Activated gamma-delta T cell (primary cell): ENCODE measurements around the gene TTYH2.

ENCODE experiments used
- DNase-seq: peaks from one replicate; lab custom pipeline; 2025; lab: John Stamatoyannopoulos, UW

Gene TTYH2

DNA sequence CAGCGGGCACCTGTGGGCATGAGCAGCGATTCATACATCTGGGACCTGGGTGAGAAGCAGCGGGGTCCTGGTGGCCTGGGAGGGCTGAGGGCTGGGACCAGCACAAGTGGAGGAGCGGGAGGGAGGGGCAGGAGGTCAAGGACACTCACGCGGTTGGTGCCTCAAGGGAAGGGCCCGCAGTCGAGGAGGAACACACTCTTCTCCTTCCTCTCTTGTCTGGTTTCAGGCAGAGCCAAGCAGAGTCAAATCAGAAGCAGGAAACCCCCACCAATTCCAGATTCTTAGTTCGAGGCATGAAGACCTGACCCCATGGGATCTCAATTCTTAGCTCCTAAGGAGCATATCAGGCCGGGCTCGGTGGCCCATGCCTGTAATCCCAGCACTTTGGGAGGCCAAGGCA lies 76.3 kb downstream of the TTYH2 start:
- DNase-seq: no peak

DNA sequence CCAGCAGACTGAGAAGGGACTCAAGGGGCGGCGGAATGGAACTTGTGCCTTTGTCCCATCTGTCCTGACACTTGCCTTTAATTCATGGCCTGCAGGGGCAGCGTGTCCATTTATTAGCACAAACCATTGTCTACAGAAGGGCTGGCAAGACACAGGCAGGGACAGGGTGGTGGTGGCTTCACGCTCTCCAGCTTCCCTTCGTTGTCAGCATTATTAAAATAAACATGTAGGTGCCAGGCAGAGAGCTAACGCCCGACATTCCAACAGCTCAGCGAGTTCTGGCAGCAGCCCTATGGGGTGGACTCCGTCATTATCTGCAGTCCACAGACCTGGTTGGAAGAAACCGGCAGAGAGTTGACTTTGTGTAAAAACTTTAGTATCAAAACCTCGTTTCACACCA lies 77.0 kb downstream of the TTYH2 start:
- DNase-seq: no peak

DNA sequence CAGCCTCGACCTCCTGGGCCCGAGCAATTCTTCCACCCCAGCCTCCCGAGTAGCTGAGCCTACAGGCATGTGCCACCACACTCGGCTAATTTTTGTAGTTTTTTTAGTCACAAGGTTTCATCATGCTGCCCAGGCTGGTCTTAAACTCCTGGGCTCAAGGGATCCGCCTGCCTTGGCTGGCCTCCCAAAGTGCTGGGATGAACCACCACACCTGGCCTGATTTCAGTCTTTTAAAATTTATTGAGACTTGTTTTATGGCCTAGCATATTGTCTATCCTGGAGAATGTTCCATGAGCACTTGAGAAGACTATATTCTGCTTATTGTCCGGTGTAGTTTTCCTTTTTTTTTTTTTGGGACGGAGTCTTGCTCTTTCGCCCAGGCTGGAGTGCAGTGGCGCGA lies 79.1 kb downstream of the TTYH2 start:
- DNase-seq: no peak

DNA sequence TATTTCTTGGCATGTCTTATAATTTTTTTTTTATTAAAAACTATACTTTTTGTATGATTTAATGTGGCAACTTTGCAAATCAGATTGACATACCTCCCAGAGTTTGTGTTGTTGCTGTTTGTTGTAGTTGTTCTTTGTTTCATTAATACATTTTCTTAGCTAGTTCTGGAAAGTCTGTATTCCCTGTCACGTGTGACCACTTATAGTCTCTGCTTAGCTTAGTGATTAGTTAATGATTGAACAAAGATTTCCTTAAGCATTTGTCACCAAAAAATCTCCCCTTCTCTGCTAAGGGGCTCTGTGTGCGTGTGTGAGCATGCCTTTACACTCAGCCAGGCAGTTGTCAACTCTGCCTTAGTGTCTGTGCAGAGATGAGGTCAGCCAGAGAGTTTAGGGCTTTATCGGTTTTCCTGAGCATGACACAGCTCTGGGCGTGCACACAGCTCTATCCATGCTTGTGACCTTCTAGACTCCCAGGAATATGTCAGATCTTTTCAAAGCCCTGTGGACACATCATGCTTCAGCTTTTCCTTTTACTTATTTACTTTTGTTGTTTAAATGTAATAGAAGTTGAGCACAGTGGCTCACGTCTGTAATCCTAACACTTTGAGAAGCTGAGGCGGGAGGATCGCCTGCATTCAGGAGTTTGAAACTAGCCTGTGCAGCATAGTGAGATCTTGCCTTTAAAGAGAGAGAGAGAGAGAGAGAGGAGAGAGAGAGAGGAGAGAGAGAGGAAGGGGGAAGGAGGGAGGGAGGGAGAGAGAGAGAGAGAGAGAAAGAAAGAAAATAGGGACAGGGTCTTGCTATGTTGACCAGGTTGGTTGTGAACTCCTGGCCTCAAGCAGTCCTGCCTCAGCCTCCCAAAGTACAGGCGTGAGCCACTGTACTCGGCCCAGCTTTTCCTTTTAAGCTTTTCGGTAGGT lies 82.5 kb downstream of the TTYH2 start:
- DNase-seq: no peak

DNA sequence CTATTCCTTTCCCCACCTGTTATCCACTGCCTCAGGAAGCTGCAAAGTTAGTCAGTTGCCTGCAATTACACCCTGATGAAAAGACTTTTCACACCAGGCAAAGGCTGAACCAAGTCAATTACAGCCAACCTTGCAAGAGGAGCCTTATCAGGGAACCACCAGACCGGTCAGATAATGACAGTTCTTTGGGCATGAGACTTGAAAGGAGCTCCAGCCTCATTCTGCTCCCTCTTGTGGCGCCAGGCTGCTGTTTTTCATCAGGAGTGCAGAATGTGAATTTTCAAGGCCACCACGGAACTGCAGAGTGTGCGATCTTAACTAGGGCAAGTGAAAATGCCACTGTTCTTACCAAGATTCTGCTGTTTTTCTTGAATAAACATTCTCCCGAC lies 83.2 kb downstream of the TTYH2 start:
- DNase-seq: no peak

DNA sequence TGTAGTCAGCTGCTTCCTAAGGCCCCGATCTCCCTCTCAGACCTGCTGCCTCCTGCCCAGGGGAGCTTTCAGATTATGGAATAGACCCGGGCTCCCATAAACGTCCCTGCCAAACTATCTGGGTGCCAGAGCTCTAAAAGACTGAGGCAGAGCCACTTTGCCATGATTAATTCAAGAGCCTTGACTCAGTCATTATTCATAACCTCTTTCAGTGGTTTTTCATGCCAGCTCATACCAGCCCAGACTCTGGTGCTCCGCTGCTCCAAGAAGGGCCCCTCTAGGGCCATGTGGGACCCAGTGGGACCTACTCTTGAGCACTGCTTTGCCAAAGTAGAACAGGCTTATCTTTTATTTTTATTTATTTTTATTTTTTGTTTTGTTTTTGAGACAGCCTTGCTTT lies 84.6 kb downstream of the TTYH2 start:
- DNase-seq: no peak

DNA sequence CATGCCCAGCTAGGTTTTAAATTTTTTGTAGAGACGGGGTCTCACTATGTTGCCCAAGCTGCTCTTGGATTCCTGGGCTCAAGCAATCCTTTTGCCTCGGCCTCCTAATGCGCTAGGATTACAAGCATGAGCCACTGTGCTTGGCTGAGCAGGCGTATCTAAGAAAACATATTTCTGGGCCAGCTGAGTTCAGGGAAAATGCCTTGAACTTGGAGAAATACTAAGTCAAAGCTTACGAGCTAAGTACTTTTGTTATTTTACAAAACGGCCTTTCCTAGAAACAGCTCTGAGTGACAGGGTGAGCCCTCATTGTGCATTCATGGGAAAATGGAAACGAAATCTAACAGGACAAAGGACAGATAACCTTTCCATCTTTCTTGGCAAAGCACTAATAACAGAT lies 85.4 kb downstream of the TTYH2 start:
- DNase-seq: no peak

DNA sequence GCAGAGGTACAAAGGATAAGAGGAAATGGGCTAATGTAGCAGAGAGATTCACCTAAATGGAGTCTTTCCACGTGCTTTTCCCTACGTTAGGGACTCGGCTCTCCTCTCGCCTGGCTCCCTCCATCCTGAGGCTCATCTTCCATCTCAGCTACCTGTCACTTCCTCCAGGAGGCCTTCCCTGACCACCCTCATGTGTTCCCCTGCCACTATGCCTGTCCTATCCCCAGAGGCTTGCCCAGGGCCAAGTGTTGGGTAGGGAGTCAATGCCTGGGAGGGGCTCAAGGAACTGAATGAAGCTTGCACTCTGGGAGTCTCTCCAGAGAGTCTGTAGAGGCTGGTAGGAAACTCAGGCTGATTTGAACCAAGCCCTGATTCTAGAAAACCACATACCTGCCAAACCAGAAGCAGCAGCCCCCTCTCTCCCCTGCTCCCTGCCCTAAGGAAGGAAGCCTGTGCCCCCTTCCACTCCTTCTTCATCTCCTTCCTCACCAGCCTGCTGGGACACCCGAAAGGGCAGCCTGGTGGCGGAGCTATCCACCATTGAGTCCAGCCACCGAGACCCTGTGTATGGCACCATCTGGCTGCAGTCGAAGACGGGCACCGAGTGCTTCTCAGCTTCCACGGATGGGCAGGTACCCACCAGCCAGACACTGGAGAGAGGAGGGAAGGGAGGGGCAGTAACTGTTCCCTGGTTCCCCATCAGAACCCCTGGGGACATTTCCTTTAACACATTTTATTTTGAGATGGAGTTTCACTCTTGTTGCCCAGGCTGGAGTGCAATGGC lies 86.0 kb downstream of the TTYH2 start:
- DNase-seq: no peak

DNA sequence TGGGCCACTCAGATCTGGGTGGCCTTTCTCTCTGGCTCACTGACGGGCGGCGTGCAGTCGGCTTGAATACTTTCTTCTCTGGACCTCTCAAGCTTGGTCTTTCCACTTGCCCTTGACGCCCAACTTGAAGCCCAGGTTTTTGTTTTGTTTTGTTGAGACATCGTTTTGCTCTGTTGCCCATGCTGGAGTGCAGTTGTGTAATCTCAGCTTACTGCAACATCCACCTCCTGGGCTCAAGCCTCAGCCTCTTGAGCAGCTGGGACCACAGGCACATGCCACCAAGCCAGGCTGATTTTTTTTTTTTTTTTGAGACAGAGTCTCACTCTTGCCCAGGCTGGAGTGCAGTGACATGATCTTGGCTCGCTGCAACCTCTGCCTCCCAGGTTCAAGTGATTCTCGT lies 89.9 kb downstream of the TTYH2 start:
- no peak for DNase-seq

DNA sequence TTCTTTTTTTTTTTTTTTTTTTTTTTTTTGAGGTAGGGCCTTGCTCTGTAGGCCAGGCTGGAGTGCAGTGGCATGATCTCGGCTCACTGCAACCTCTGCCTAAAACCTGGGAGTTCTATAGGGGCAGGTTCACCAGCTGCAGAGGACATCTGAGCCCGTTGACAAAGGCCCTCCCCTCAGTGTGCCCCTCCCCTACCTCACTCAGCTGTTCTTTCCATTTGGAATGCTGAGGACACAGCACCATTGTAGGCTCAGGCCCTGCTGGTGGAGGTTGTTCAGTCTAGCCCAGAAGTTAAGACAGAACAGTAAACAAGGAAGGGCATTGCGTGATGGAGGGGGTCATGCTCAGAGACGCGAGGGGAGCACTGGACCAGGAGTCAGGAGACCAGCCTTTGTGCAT lies 90.8 kb downstream of the TTYH2 start:
- no peak for DNase-seq

DNA sequence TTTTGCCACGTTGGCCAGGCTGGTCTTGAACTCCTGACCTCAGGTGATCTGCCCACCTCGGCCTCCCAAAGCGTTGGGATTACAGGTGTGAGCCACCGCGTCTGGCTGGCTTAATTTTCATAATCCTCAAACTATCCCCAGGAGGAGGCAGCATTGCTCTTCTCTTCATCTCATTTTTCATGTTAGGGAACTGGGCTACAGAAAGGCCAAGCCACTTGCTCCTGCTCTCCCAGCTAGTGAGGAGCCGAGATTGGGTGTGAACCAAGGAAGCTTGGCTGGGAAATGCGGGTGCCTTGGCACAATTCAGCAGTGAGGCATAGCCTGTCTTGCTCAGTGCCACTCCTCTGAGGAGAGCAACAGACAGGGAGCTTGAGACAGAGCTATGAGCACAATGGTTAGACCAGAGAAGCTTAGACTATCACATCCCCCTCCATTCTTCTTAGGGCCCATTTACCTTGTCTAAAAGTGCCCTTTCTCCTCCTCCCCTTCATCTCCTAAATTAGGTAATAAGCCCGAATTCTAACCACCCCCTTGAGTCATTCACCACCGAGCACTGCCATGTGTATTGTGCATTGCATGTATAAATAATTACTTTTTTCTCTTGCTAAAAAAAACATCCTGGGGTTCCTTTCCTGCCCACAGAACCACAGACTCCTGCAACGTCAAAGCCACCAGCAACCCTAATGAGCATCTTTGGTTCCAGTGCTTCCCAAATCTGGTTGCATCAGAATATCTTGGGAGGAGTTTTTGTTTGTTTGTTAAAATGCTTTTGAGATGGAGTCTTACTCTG lies 92.7 kb downstream of the TTYH2 start:
- no peak for DNase-seq

DNA sequence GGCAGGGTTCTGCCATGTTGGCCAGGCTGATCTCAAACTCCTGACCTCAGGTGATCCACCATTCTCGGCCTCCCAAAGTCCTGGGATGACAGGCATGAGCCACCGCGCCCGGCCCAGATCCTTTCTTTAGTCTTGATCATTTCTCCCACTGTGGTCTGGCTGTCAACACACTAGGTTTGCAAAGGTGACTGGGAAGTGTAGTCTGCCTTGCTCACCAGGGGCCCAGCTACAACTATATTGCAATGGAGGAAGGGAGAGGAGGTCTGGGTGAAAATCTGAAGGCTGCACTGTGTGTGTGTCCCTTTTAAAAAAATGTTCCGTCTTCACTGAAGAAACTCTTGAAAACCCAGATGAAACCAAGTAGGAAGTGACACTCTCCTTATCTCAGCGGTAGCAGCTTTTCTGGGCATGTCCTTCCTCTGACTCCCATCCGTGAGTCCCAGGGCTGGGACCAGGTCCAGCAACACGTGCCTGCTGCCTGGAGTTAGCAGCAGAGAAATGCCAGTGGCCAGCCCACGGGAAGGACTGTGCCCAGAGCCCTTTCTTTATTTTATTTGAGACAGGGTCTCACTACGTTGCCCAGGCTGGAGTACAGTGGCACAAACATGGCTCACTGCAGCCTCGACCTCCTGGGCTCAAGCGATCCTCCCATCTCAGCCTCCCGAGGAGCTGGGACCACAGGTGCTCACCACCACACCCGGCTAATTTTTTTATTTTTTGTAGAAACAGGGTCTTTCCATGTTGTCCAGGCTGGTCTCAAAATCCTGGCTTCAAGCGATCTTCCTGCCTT lies 94.8 kb downstream of the TTYH2 start:
- no peak for DNase-seq

DNA sequence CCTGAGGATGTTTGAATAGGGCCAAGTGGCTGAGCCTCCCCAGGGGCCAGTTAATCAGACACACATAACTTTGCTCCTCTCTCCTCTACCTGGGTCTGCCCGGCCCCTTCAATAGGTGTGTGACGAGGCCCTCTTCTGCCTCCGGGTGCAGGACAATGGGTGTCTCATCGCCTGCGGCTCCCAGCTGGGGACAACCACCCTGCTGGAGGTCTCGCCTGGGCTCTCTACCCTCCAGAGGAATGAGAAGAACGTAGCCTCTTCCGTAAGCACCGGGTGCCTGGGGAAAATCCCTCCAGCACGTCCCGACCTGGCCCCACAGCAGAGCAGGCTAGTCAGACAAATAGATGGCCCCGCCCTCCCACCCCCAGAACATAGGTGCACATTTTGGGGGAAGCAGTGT lies 96.5 kb downstream of the TTYH2 start:
- no peak for DNase-seq
